Measurements from ENCODE around the gene MTUS2. TPM values are rescaled to one million over a fixed set of nuclear protein-coding genes. Genes with fewer than 3 reads are reported as not detected.

MTUS2 gene
- total RNA-seq, 1 donor from 2014 or later: not detected

GRCh38 chr13:29180055-29180454 is 359.9 kb downstream of the MTUS2 start:
- no peak for DNase-seq (ENCODE audit: low read depth)
- H3K4me3 ChIP-seq (ENCODE audit: low read depth, low read length): no peak overlapping the region
- no peak for FAIRE-seq
- no peaks in the 10 kb centered on the region for H3K36me3 ChIP-seq (ENCODE audit: control insufficient read depth, insufficient read depth, low read length)
- no peaks in the 10 kb centered on the region for H3K27me3 ChIP-seq (ENCODE audit: control insufficient read depth, insufficient read depth, low read length)
- TF ChIP-seq CTCF (IDR thresholded peaks at IDR 0.05; ENCODE audit: insufficient read depth, low read length, severe bottlenecking): no peak

- FAIRE-seq (no peak), DNase-seq (ENCODE audit: low read depth) (no peak)
- no peaks in the 10 kb centered on the region for H3K27me3 ChIP-seq (ENCODE audit: control insufficient read depth, insufficient read depth, low read length)
- TF ChIP-seq CTCF (IDR thresholded peaks at IDR 0.05; ENCODE audit: insufficient read depth, low read length, severe bottlenecking): no peak
- H3K4me3 ChIP-seq (ENCODE audit: low read depth, low read length): no peak overlapping the region
- no peaks in the 10 kb centered on the region for H3K36me3 ChIP-seq (ENCODE audit: control insufficient read depth, insufficient read depth, low read length)
Measured at GRCh38 chr13:29182216-29182615, 362.1 kb downstream of the MTUS2 start.

- no peak for FAIRE-seq
- Histone ChIP-seq H3K4me3 (ENCODE audit: low read depth, low read length) (no peak overlapping the region), H3K36me3 (ENCODE audit: control insufficient read depth, insufficient read depth, low read length) (no peaks in the 10 kb centered on the region), H3K27me3 (ENCODE audit: control insufficient read depth, insufficient read depth, low read length) (no peaks in the 10 kb centered on the region)
- no peak for TF ChIP-seq CTCF (IDR thresholded peaks at IDR 0.05; ENCODE audit: insufficient read depth, low read length, severe bottlenecking)
- DNase-seq (ENCODE audit: low read depth): no peak
Measured at GRCh38 chr13:29185926-29186325, 365.8 kb downstream of the MTUS2 start.

- no peak for FAIRE-seq
- TF ChIP-seq CTCF (IDR thresholded peaks at IDR 0.05; ENCODE audit: insufficient read depth, low read length, severe bottlenecking): no peak
Measured at GRCh38 chr13:29187584-29187983, 367.4 kb downstream of the MTUS2 start.

GRCh38 chr13:29190298-29190697 is 370.2 kb downstream of the MTUS2 start:
- no peak for DNase-seq (ENCODE audit: low read depth)
- FAIRE-seq: no peak
- Histone ChIP-seq H3K27me3 (ENCODE audit: control insufficient read depth, insufficient read depth, low read length) (no peaks in the 10 kb centered on the region), H3K36me3 (ENCODE audit: control insufficient read depth, insufficient read depth, low read length) (no peaks in the 10 kb centered on the region), H3K4me3 (ENCODE audit: low read depth, low read length) (no peak overlapping the region)
- TF ChIP-seq CTCF (IDR thresholded peaks at IDR 0.05; ENCODE audit: insufficient read depth, low read length, severe bottlenecking): no peak

More at GRCh38 chr13:29187584-29187983, 367.4 kb downstream of the MTUS2 start:
- no peak for DNase-seq (ENCODE audit: low read depth)
- H3K27me3 ChIP-seq (ENCODE audit: control insufficient read depth, insufficient read depth, low read length): no peaks in the 10 kb centered on the region
- no peaks in the 10 kb centered on the region for H3K36me3 ChIP-seq (ENCODE audit: control insufficient read depth, insufficient read depth, low read length)
- H3K4me3 ChIP-seq (ENCODE audit: low read depth, low read length): no peak overlapping the region

- Histone ChIP-seq H3K4me3 (ENCODE audit: low read depth, low read length) (no peak overlapping the region), H3K27me3 (ENCODE audit: control insufficient read depth, insufficient read depth, low read length) (no peaks in the 10 kb centered on the region), H3K36me3 (ENCODE audit: control insufficient read depth, insufficient read depth, low read length) (no peaks in the 10 kb centered on the region)
- TF ChIP-seq CTCF (IDR thresholded peaks at IDR 0.05; ENCODE audit: insufficient read depth, low read length, severe bottlenecking): no peak
- FAIRE-seq: no peak
- DNase-seq (ENCODE audit: low read depth): no peak
Measured at GRCh38 chr13:29193083-29193482, 372.9 kb downstream of the MTUS2 start.

Data from bronchial epithelial cell (primary cell).